Measurements from ENCODE around the gene MRPS7.
"Not testable (repeated sequence)": the region's sequence is repeated elsewhere in the genome, so short reads cannot be mapped to it uniquely, and the experiment has no call there.

MRPS7 gene

DNA sequence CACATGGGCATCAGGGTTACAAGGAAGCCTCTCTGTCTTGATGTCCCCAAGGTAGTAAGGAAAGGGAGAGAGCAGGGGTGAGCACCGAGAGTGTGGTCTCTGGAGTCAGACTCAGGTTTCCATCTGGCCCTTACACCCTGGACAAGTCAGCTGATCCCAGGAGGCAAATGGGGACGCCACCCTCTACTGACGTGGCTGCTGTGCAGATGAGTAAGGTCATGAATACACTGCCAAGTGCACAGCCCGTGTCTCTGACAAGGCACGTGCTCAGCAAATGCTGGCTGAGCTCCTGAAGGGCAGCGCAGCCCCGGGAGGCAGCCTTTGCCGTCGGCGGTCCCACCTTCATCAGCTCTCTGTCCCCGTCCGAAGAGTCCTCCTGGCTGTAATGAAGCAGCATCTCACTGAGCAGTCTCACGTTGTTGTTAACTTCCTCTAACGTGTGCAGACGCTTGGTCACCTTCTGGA lies 19.7 kb upstream of the MRPS7 start:
- no peak for DNase-seq (ENCODE audit: low read depth, low spot score)
- no peak overlapping the region for H3K4me3 ChIP-seq (ENCODE audit: low read length)

DNA sequence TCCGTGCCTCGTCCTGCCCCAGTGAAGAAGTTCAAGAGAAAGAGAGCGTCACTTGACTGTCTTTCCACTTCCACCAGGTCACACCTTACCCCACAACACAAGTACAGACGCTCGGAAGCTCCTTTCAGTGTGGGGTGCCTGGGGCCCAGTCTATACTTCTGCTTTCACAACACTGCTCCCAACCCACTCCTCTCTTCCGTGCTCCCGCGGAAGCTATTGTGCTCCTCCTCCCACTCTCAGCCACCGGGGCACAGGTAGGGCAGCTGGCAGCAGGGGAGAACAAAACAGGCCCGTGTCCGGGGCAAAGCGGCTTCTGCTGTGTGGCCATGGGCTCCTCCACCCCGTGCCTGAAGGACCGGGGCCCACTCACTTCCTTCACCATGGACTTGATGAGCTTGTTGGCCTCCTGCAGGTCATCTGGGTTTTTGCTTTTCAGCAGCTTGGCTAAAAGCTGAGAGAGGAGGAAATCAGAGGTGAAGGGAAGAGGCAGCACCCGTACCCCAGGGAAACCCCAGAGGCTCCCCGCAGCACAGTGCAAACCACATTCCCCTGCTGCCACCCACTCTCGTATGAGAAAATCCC lies 19.1 kb upstream of the MRPS7 start:
- DNase-seq (ENCODE audit: low read depth, low spot score), result no peak
- H3K4me3 ChIP-seq (ENCODE audit: low read length), result no peak overlapping the region

DNA sequence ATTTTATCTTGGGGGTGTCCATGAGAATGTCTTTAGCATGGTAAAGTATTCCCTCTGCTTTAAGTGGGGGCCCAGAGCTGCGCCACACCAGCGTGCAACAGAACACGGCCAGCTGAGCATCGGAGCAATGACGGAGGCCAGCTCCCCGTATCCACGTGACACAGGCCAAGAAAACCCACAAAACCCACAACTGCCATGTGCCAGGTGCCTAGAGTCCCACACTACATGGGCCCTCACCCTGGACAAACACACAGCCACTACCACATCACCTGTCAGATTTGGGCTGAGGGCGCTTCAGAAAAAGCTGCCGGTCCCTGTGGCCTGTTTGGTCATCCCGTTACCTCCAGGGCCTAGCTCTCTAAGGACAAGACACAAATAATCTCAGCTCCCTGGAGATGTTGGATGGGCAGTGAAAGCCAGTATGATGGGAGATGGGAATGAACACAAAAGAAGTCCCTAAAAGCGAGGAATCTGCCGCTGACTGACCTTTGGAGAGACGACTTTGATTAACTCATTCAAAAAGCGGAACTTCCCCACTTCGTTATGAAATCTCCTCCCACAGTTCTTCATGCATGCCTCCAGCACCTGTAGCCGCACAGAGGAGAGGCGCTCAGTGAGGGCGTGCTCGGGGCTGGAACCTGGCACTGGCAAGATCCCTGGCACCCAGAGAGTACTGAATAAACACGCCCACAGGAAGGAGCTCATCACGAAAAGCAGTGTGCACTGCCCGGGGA lies 17.4 kb upstream of the MRPS7 start:
- no peak for DNase-seq (ENCODE audit: low read depth, low spot score)
- H3K4me3 ChIP-seq (ENCODE audit: low read length), result no peak overlapping the region

- no peak overlapping the region for H3K4me3 ChIP-seq (ENCODE audit: low read length)
- no peak for DNase-seq (ENCODE audit: low read depth, low spot score)
Measured at GRCh38 chr17:75245011-75245410, 16.7 kb upstream of the MRPS7 start.

GRCh38 chr17:75246404-75246803 lies 15.3 kb upstream of the MRPS7 start:
- no peak overlapping the region for H3K4me3 ChIP-seq (ENCODE audit: low read length)
- no peak for DNase-seq (ENCODE audit: low read depth, low spot score)

GRCh38 chr17:75249564-75249963 lies 12.1 kb upstream of the MRPS7 start:
- DNase-seq (ENCODE audit: low read depth, low spot score), result no peak
- no peak overlapping the region for H3K4me3 ChIP-seq (ENCODE audit: low read length)

DNA sequence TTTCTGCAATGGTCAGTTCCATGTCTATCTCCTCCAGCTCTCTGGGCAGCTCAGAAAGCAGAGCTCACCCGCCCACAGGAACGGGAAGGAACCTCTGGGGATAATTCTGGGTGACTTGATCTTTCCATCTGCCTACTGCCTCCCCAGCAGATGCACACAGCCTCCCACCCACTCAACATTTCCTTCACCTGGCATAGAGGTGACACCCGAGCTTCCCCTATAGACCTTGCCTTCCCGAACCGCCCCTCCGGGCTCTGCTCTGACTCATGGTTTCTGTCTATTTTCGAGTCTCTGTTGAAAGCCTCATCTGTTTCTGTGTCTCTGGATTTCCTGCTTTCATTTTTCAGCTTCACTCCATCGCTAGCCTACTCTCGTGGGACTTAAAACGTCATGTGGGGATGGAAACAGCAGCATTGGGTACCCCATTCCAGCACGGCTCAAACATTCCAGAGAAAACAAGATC lies 11.6 kb upstream of the MRPS7 start:
- no peak for DNase-seq (ENCODE audit: low read depth, low spot score)
- no peak overlapping the region for H3K4me3 ChIP-seq (ENCODE audit: low read length)

- DNase-seq (ENCODE audit: low read depth, low spot score), result no peak
- no peak overlapping the region for H3K4me3 ChIP-seq (ENCODE audit: low read length)
Measured at GRCh38 chr17:75252039-75252816, 9.5 kb upstream of the MRPS7 start.

GRCh38 chr17:75255954-75256698 lies 5.6 kb upstream of the MRPS7 start:
- DNase-seq (ENCODE audit: low read depth, low spot score); H3K4me3 ChIP-seq (ENCODE audit: low read length): not testable (repeated sequence)

GRCh38 chr17:75257228-75257627 lies 4.5 kb upstream of the MRPS7 start:
- DNase-seq (ENCODE audit: low read depth, low spot score); H3K4me3 ChIP-seq (ENCODE audit: low read length): not testable (repeated sequence)

DNA sequence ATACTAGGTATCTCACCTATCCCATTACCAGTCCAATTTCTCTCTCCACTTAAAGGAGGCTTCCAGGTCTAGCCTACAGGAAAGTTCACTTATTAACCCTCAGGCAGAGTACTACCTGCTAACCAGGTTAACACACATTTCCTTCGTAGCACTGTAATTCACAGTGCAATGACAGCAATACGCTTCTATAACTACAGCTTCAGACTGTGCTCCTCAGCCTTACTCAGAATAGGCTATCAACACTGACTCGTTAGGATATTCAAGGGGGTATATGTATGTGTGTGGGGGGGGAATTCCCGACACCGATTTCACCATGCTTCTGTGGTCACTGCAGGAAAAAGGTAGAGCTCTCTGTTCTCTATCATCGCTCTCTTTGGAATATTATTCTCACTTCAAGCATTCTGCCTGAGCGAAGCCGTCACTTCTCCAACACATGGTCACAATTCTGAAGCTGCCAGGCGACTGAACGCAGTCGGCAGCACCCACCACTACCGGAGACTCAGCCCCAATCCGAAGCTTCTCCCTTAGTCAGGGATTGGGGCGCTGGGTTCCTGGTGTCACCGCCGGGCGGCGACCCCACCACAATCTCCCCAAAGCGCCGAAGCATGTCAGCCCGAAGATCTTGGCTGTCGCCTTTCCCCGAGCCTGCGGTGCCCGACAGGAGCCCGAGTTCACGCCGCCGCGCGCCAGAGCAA lies 891 bp upstream of the MRPS7 start:
- DNase-seq (ENCODE audit: low read depth, low spot score), result no peak

DNA sequence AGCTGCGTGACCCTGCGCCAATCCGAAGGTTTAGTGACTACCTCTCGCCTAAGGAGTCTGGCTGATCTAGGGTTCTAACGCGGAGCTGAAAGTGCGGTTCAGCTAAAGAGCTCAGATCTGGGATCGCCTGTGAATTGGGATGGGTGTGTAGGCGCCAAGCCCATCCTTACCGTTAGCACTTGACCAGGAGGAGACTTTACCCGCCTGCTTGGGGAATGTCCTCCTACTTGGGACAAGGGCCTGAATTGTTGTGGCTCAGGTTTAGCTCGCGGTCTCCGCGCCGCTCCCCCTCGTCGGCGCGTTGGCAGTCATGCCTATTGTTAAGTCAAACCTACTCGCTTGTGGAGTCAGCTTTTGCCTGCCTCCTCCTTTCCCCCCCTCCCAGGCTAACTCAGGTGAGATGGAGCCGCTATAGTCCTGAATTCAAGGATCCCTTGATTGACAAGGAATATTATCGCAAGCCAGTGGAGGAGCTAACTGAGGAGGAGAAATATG lies 480 bp downstream of the MRPS7 start:
- DNase-seq (ENCODE audit: low read depth, low spot score), result no peak
- peak overlapping the region; percentile 99 for H3K4me3 ChIP-seq (ENCODE audit: low read length)

More for the DNA sequence above, 891 bp upstream of the MRPS7 start:
- H3K4me3 ChIP-seq (ENCODE audit: low read length), result peak overlapping the region; percentile 99

GRCh38 chr17:75263055-75263454 lies 1.4 kb downstream of the MRPS7 start:
- no peak for DNase-seq (ENCODE audit: low read depth, low spot score)
- H3K4me3 ChIP-seq (ENCODE audit: low read length), result peak overlapping the region; percentile 99

- DNase-seq (ENCODE audit: low read depth, low spot score), result no peak
- H3K4me3 ChIP-seq (ENCODE audit: low read length), result no peak overlapping the region
Measured at GRCh38 chr17:75265614-75266315, 4.1 kb downstream of the MRPS7 start.

DNA sequence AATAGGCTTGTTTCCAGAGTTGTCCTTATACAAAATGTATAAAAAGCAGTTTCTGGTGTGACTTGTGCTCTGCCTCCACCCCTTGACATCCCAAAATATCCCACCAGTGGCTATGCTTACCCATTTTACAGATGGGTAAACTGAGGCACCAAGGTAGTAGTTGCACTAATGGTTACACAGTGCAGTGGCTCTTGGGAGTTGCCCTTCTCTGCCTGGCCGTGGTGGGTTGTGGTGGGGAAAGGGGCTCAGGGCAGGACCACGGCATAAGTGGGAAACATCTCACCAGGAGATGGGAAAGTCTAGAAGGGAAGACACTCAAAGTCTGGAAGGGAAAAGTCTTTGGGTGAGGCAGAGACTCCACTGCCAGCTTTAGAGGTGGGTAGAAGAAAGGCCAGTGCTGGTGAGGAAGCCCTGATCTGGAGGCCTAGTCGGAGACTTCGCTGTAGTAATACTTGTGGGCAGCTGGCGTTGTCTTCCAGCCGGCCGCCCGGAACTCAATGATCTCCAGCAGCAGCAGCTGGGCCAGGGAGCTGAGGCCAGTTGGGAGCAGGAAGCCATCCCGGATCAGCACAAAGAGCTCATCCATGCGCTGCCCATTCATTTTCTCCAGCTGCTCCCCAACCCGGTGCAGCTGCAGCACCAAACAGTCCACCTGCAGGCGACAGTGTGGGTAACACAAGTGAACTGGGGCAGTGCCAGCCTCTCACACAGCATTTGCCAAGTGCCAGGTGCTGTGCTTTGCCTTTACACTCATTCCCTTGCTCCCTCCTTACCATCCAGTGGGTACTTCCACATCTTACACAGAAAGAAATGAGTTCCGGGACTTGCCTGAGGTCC lies 4.9 kb downstream of the MRPS7 start:
- H3K4me3 ChIP-seq (ENCODE audit: low read length), result no peak overlapping the region
- no peak for DNase-seq (ENCODE audit: low read depth, low spot score)

- DNase-seq (ENCODE audit: low read depth, low spot score), result no peak
- H3K4me3 ChIP-seq (ENCODE audit: low read length), result no peak overlapping the region
Measured at GRCh38 chr17:75267153-75267410, 5.4 kb downstream of the MRPS7 start.

GRCh38 chr17:75267411-75268232 lies 5.9 kb downstream of the MRPS7 start:
- H3K4me3 ChIP-seq (ENCODE audit: low read length), result no peak overlapping the region
- DNase-seq (ENCODE audit: low read depth, low spot score), result no peak
